Measurements from ENCODE around the gene SLC34A3. TPM values are rescaled to one million over a fixed set of nuclear protein-coding genes. Genes with fewer than 3 reads are reported as not detected.

SLC34A3 gene
- total and polyA plus RNA-seq, 9 donors: 0.15 to 0.46 TPM; not detected in 7

DNA sequence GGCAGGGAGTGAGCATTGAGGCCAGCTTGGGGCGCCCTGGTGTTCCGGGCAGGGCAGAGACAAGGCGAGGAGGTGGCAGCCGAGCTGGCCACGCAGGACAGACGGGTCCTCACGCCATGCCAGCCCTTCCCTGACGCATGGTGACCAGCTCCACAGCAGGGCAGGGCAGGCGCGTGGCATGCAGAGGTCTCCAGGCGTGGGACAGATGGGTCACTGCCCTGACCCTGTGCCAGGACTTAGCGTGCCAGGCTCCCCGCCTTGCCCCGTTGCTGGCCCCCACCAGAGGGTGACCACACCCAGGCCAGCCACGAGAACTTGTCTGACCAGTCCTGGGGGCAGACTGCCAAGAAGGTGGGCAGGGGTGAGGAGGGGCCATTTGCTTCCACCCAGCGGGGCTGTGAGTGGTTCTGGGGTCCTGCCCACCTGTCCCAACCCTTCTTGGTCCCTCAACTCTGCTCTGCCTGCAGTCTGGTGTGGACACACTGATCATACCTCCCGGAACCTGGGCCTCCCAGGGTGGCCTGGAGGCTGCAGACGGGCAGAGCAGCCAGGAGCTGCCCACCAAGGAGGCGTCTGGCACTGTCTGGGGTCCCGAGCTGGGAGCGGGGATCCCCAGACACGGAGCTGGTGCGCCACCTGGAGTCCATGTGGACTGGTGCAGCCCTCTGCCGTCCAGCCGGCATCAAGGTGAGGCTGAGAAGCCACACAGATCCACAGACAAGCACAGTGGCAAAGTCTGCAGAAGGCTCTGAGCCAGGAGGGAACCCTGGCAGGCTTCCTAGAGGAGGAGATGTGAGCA, 3.4 kb upstream of the SLC34A3 start, which contains the start of gene RNF224:
TSS of gene RNF224 (plus strand) at position 449 of the 799 bp plus-strand sequence. CDS start 834 bp downstream, outside the sequence.
- H3K9me3 ChIP-seq: no peaks in the 10 kb centered on the region
- TF ChIP-seq POLR2A (IDR thresholded peaks at IDR 0.05): no peak
- TF ChIP-seq, protein P1, sequence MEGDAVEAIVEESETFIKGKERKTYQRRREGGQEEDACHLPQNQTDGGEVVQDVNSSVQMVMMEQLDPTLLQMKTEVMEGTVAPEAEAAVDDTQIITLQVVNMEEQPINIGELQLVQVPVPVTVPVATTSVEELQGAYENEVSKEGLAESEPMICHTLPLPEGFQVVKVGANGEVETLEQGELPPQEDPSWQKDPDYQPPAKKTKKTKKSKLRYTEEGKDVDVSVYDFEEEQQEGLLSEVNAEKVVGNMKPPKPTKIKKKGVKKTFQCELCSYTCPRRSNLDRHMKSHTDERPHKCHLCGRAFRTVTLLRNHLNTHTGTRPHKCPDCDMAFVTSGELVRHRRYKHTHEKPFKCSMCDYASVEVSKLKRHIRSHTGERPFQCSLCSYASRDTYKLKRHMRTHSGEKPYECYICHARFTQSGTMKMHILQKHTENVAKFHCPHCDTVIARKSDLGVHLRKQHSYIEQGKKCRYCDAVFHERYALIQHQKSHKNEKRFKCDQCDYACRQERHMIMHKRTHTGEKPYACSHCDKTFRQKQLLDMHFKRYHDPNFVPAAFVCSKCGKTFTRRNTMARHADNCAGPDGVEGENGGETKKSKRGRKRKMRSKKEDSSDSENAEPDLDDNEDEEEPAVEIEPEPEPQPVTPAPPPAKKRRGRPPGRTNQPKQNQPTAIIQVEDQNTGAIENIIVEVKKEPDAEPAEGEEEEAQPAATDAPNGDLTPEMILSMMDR (IDR thresholded peaks at IDR 0.05): peak; percentile 35 to 77 (median 63)
- no peak within 1 kb of the TSS for H3K27ac ChIP-seq
- intact Hi-C loops (cut with DNase I): loop anchor here in 3 of 4 donors (5.0 to 10.0 kb wide), 3 partner anchors 100 to 442 kb away; no protein-coding TSS in a partner anchor
- peak; percentile 59 to 80 (median 72) for DNase-seq
- no peak within 1 kb of the TSS for H3K4me3 ChIP-seq
- peaks cover 12% of the 10 kb centered on the region for H3K27me3 ChIP-seq
- WGBS, 3 donors: 29 to 35% (median 32%) methylated on average over 25 of the region's 25 CpGs
- H3K4me1 ChIP-seq (ENCODE audit: insufficient read depth): peaks cover 6% of the 10 kb centered on the region
- H3K36me3 ChIP-seq: no peaks in the 10 kb centered on the region

DNA sequence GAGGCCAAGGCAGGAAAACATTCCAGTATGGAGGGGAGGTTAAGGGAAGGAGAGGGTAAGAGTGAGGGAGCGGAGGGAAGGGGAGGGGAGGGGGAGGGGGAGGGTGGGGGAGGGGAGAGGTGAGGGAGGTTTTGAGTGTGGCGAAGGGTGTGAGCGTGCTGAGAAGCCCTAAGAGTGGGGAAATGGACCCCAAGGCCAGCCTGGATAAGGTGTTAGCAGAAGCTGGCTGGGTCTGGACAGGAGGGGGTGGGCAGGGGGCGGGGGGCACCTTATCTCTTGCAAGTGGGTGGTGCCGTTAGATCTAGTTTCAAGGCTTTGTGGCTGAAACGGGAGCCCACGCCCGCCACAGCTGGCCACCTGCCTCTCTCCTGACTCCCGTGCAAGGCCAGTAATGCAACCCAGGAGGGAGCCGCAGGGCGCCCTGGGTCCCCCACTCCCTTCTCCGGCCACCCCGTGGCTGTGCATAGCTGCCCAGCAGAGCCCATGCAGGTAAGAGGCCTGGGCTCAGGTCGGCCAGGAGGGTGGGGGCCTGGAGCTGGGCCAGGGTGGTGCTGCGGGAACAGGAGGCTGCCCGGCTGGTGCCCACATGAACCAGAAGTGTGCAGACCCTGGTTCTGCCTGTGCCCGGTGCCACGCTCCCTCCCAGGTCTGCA, 2.7 kb upstream of the SLC34A3 start:
- H3K9me3 ChIP-seq: no peaks in the 10 kb centered on the region
- intact Hi-C loops (cut with DNase I): loop anchor here in 3 of 4 donors (5.0 to 10.0 kb wide), 3 partner anchors 101 to 443 kb away; no protein-coding TSS in a partner anchor
- H3K27ac ChIP-seq: no peak overlapping the region
- H3K27me3 ChIP-seq: peaks cover 12% of the 10 kb centered on the region
- no peaks in the 10 kb centered on the region for H3K36me3 ChIP-seq
- DNase-seq: no peak
- WGBS, 3 donors: 8 to 27% (median 13%) methylated on average over 15 to 18 of the region's 18 CpGs
- H3K4me3 ChIP-seq: no peak overlapping the region
- H3K4me1 ChIP-seq (ENCODE audit: insufficient read depth): peaks cover under 1% of the 10 kb centered on the region
- TF ChIP-seq EP300 (IDR thresholded peaks at IDR 0.05): no peak
- TF ChIP-seq, protein P1 (IDR thresholded peaks at IDR 0.05): no peak
- no peak for TF ChIP-seq POLR2A (IDR thresholded peaks at IDR 0.05)

DNA sequence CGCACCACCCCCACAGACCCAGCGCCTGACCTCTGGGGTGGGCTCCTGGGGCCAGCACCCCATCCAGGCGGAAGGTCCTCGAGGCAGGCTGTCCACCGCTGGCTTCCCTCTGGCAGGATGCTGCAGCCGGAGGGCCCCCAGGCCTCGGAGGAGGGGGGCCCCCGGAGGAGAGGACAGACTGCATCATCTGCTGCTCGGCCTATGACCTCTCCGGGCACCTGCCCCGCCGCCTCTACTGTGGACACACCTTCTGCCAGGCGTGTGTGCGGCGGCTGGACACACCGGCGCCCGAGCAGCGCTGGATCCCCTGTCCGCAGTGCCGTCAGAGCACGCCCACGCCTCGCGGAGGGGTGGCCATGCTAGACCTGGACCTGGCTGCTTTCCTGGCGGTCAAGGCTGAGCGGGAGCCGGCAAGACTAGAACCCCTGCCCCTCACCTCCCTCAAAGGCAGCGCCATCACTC, 2.2 kb upstream of the SLC34A3 start:
- no peaks in the 10 kb centered on the region for H3K9me3 ChIP-seq
- TF ChIP-seq POLR2A (IDR thresholded peaks at IDR 0.05): no peak
- TF ChIP-seq, protein P1 (IDR thresholded peaks at IDR 0.05): no peak
- no peak for DNase-seq
- WGBS, 3 donors: 11 to 32% (median 16%) methylated on average over 28 to 29 of the region's 29 CpGs
- peaks cover 12% of the 10 kb centered on the region for H3K27me3 ChIP-seq
- H3K4me1 ChIP-seq (ENCODE audit: insufficient read depth): no peaks in the 10 kb centered on the region
- H3K36me3 ChIP-seq: no peaks in the 10 kb centered on the region
- H3K27ac ChIP-seq: no peak overlapping the region
- intact Hi-C loops (cut with DNase I): loop anchor here in 3 of 4 donors (5.0 to 10.0 kb wide), 3 partner anchors 101 to 444 kb away; no protein-coding TSS in a partner anchor
- no peak overlapping the region for H3K4me3 ChIP-seq

Measured in ovary (tissue), 9 donors.